Left kidney (tissue), 2 donors: ENCODE measurements around the gene GRAP. TPM values are rescaled to one million over a fixed set of nuclear protein-coding genes. Genes with fewer than 3 reads are reported as not detected.

ENCODE experiments used
- DNase-seq: peaks from one replicate; pipeline ENCODE4 v3.0.0-alpha.2; 2013
- polyA plus RNA-seq: library from polyadenylated mRNA; unstranded; fragments of 120-200 nt; gene quantifications from one replicate; pipeline ENCODE4 v1.2.1, GENCODE V29; 2013; ENCODE audit not compliant: insufficient read length

GRAP gene
- polyA plus RNA-seq, 1 donor, result 3.7 TPM

GRCh38 chr17:19003543-19004420, 43.0 kb downstream of the GRAP start:
- DNase-seq, result peak; percentile 37

- no peak for DNase-seq
Observed at GRCh38 chr17:19002805-19003542, 43.8 kb downstream of the GRAP start.

- no peak for DNase-seq
Observed at GRCh38 chr17:19001907-19002590, 44.7 kb downstream of the GRAP start.

- DNase-seq, result no peak
Observed at GRCh38 chr17:19000531-19001325, 46.0 kb downstream of the GRAP start.

GRCh38 chr17:18999911-19000310, 46.8 kb downstream of the GRAP start:
- no peak for DNase-seq

- DNase-seq, result no peak
Observed at GRCh38 chr17:18999394-18999793, 47.4 kb downstream of the GRAP start.

GRCh38 chr17:18997650-18998196, 49.0 kb downstream of the GRAP start:
- DNase-seq, result no peak

- DNase-seq, result no peak
Observed at GRCh38 chr17:18996458-18996857, 50.3 kb downstream of the GRAP start.

- DNase-seq, result no peak
Observed at GRCh38 chr17:18995220-18995619, 51.5 kb downstream of the GRAP start.

- no peak for DNase-seq
Observed at GRCh38 chr17:18994631-18995030, 52.1 kb downstream of the GRAP start.

- DNase-seq, result peak; percentile 46
Observed at GRCh38 chr17:18993905-18994526, 52.7 kb downstream of the GRAP start.

- no peak for DNase-seq
Observed at GRCh38 chr17:18992454-18993130, 54.2 kb downstream of the GRAP start.

- no peak for DNase-seq
Observed at GRCh38 chr17:18991531-18992315, 55.0 kb downstream of the GRAP start.

- DNase-seq, result no peak
Observed at GRCh38 chr17:18990331-18990730, 56.4 kb downstream of the GRAP start.

- DNase-seq, result no peak
Observed at GRCh38 chr17:18988546-18989173, 58.1 kb downstream of the GRAP start.

GRCh38 chr17:18987862-18988545, 58.8 kb downstream of the GRAP start:
- DNase-seq, result no peak

GRCh38 chr17:18987230-18987610, 59.5 kb downstream of the GRAP start:
- no peak for DNase-seq

GRCh38 chr17:18986541-18987229, 60.1 kb downstream of the GRAP start:
- DNase-seq, result no peak
